Uterus (tissue), 4 donors: ENCODE results near the gene PODN. TPM values are rescaled to one million over a fixed set of nuclear protein-coding genes. Genes with fewer than 3 reads are reported as not detected.

ENCODE experiments used
- DNase-seq, 2 donors: peaks; one replicate each; pipeline ENCODE4 v3.0.0-alpha.2; 2019 to 2020
- H3K27ac ChIP-seq, 2 donors: fragments of 200-600 bp; sonication (generic); 1 replicate in 1 of 2; 2 replicates in 1 of 2; pipeline ENCODE4 v1.5.1; 2016 to 2018
- H3K27me3 ChIP-seq, 2 donors: fragments of 200-600 bp; sonication (generic); one replicate each; pipeline ENCODE4 v1.5.1; 2018 to 2019; ENCODE audit warnings: control low read depth in 1 of 2
- H3K36me3 ChIP-seq, 2 donors: fragments of 200-600 bp; sonication (generic); one replicate each; pipeline ENCODE4 v1.5.1; 2019; ENCODE audit warnings: control low read depth in 1 of 2
- H3K4me1 ChIP-seq, 2 donors: fragments of 200-600 bp; sonication (generic); one replicate each; pipeline ENCODE4 v1.5.1; 2018 to 2019; ENCODE audit warnings: control low read depth in 1 of 2
- H3K4me3 ChIP-seq, 2 donors: fragments of 200-600 bp; sonication (generic); 1 replicate in 1 of 2; 2 replicates in 1 of 2; pipeline ENCODE4 v1.5.1; 2018 to 2019; ENCODE audit warnings: mild to moderate bottlenecking in 1 of 2
- H3K9me3 ChIP-seq, 2 donors: fragments of 200-600 bp; sonication (generic); one replicate each; pipeline ENCODE4 v1.5.1; 2019; ENCODE audit warnings: control low read depth in 1 of 2
- POLR2A ChIP-seq, 2 donors: fragments of 450-650 bp; IDR thresholded peaks; one replicate each; pipeline ENCODE4 v1.6.1; 2016; ENCODE audit warnings: antibody characterized with exemption in 2 of 2, mild to moderate bottlenecking in 1 of 2, moderate library complexity in 1 of 2
- intact Hi-C: fragments of 100-400 bp; cut with DNase I; formaldehyde crosslinking; loops from one replicate; pipeline ENCODE4 v1.15.1; 2023; ENCODE audit warnings: low total_unique reads
- total RNA-seq, 4 donors: library from RNA; depleted of rRNA in 3 of 4; stranded (reverse); fragments of >200 nt in 3 of 4; gene quantifications; one replicate each; pipeline versions ENCODE4 v1.1.0 to v1.2.4, GENCODE V29; 2014 to 2023
- TF ChIP-seq, protein P1 (sequence below), 4 experiments: fragments of 200-600 bp in 2 of 4; fragments of 450-650 bp in 2 of 4; sonication (generic) in 2 of 4; IDR thresholded peaks; one replicate each; pipeline ENCODE4 v1.5.1; 2016 to 2019; ENCODE audit warnings: antibody characterized with exemption in 4 of 4, mild to moderate bottlenecking in 2 of 4, moderate library complexity in 1 of 4
- donor health status: DM: yes; HTN: yes; CAD: no.

Gene PODN
- total RNA-seq, 4 donors from 2014 or later, result 20.9 to 100 (median 71.8) TPM

DNA sequence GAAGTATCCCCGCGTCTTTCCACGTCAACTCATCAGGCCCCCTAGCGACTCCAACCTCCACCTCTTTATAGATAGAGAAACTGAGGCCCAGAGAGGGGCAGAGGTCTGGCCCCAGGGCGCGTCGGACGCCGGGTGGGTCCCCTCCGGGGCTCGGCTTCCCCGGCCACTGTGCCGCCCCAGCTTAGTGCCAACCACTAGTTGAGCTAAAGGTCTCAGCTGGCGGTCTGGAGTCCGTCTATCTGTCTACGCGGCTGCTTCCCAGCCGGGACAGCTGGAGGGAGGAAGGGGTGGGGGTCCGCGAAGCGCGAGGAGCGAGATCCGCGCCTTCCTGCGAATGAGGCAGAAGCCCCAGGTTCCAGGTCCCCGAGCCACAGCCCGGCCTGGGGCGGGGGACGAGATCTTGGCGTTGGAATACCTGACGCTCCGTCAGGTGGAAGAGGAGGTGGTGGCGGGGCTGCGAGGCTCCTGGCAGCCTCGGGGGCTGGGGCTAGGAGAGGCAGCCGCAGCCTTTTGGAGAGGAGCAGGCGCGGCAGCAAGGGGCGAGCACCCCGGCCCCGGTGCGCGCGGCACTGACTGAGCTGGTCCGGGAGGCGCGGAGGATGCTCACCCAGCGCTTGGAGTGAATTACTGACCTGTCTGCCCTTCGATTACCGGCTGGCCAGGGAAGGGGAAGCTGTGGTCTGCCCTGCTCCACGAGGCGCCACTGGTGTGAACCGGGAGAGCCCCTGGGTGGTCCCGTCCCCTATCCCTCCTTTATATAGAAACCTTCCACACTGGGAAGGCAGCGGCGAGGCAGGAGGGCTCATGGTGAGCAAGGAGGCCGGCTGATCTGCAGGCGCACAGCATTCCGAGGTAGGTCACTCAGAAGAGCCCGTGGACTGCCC, 937 bp downstream of the PODN start:
- Histone ChIP-seq H3K9me3 (no peaks in the 10 kb centered on the region), H3K36me3 (no peaks in the 10 kb centered on the region), H3K4me3 (peak overlapping the region; percentile 67 to 90), H3K27me3 (no peaks in the 10 kb centered on the region), H3K27ac (peak overlapping the region; percentile 84 to 88), H3K4me1 (peaks cover 2 to 3% of the 10 kb centered on the region in 2 donors)
- intact Hi-C loops, result loop anchor here (10.0 kb wide), 1 partner anchor 122 kb away; no protein-coding TSS in a partner anchor
- DNase-seq, result peak in 1 of 2 donors; percentile 33
- TF ChIP-seq, protein P1, sequence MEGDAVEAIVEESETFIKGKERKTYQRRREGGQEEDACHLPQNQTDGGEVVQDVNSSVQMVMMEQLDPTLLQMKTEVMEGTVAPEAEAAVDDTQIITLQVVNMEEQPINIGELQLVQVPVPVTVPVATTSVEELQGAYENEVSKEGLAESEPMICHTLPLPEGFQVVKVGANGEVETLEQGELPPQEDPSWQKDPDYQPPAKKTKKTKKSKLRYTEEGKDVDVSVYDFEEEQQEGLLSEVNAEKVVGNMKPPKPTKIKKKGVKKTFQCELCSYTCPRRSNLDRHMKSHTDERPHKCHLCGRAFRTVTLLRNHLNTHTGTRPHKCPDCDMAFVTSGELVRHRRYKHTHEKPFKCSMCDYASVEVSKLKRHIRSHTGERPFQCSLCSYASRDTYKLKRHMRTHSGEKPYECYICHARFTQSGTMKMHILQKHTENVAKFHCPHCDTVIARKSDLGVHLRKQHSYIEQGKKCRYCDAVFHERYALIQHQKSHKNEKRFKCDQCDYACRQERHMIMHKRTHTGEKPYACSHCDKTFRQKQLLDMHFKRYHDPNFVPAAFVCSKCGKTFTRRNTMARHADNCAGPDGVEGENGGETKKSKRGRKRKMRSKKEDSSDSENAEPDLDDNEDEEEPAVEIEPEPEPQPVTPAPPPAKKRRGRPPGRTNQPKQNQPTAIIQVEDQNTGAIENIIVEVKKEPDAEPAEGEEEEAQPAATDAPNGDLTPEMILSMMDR (IDR thresholded peaks at IDR 0.05), result no peak
- TF ChIP-seq POLR2A (IDR thresholded peaks at IDR 0.05), result no peak

DNA sequence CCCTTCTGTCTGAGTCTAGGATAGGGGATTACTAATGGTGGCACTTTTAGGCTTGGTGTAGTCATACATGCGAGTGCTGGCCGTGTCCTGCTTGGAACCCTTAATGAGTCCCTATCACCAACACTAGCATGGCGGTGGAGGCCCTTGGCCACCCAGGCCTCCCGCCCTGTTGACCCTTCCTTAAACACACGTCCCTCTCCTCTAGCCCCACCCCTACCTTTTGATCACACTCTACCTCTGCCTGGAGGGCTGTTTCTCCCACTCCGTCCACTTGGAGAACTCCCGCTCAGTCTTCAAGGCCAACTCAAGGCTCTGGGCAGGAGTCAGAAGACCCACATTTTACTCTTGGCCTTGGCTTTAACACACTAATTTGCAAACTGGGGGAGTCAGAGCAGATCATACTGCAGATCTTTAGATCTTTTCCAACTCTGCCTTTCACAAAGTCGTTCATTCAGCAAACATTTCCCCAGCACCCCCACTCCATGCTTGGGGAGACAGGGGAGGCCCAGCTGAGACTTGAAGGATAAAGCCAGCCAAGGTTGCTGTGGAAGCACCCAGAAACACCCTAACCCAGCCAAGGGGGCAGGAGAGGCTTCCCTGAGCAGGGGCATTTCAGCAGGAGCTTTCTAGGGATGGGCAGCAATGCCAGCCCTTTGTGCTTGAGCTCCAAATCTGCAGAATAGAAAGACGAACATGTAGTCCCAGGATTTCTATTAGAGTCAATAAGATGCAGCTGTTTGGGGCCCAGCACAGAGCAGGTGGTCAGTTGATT, 1.9 kb downstream of the PODN start:
- H3K4me1 ChIP-seq, result peaks cover 2 to 3% of the 10 kb centered on the region in 2 donors
- peak overlapping the region in 1 of 2 donors; percentile 90 for H3K4me3 ChIP-seq
- DNase-seq, result no peak
- no peaks in the 10 kb centered on the region for H3K9me3 ChIP-seq
- H3K36me3 ChIP-seq, result no peaks in the 10 kb centered on the region
- no peak for TF ChIP-seq POLR2A (IDR thresholded peaks at IDR 0.05)
- TF ChIP-seq, protein P1 (IDR thresholded peaks at IDR 0.05), result no peak
- no peaks in the 10 kb centered on the region for H3K27me3 ChIP-seq
- intact Hi-C loops, result loop anchor here (10.0 kb wide), 1 partner anchor 121 kb away; no protein-coding TSS in a partner anchor
- H3K27ac ChIP-seq, result peak overlapping the region; percentile 84 to 88

DNA sequence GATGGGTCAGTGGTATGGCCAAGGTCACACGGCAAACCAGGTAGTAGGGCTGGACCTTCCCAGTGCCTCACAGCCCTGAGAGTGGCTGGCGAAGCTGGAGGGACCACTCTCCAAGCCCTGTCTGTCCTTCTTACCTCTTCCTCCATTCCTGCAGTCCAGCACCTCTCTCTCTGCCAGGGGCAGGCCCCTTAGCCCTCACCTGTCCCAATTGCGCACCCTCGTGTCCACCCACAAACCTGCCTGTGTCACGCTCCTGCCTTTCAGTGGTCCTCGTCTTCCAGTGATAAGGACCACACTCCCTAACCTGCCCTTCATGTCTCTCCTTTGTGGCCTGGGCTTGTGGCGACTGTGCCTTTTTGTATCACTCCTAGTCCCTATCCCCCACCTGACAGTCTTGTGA, 3.4 kb downstream of the PODN start:
- TF ChIP-seq, protein P1 (IDR thresholded peaks at IDR 0.05), result no peak
- TF ChIP-seq POLR2A (IDR thresholded peaks at IDR 0.05), result no peak
- no peaks in the 10 kb centered on the region for H3K9me3 ChIP-seq
- peaks cover 2% of the 10 kb centered on the region in 2 donors for H3K4me1 ChIP-seq
- H3K4me3 ChIP-seq, result no peak overlapping the region
- intact Hi-C loops, result loop anchor here (10.0 kb wide), 1 partner anchor 119 kb away; no protein-coding TSS in a partner anchor
- no peaks in the 10 kb centered on the region for H3K36me3 ChIP-seq
- peak in 1 of 2 donors; percentile 15 for DNase-seq
- H3K27ac ChIP-seq, result no peak overlapping the region
- no peaks in the 10 kb centered on the region for H3K27me3 ChIP-seq

DNA sequence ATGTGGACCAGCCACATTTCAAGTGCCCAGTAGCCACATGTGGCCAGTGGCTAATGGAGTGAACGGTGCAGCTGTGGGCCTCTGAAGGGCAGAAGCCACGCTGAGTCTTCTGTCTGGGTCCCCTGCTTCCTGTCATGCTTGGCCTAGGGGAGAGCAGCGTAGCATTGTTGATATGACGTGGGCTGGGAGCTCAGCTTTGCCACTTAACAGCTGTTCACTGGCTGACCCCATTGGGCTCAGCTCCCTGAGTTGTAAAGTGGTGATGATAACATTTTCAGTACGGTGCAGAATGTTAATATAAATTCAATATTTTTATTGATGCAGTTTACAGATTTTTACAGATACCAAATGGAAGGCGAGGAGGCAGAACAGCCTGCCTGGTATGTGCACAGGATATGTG, 4.5 kb downstream of the PODN start:
- H3K27me3 ChIP-seq, result no peaks in the 10 kb centered on the region
- intact Hi-C loops, result loop anchor here (10.0 kb wide), 1 partner anchor 118 kb away; no protein-coding TSS in a partner anchor
- TF ChIP-seq, protein P1 (IDR thresholded peaks at IDR 0.05), result no peak
- no peak for TF ChIP-seq POLR2A (IDR thresholded peaks at IDR 0.05)
- H3K36me3 ChIP-seq, result no peaks in the 10 kb centered on the region
- H3K4me1 ChIP-seq, result peaks cover 0 to 2% of the 10 kb centered on the region in 2 donors
- no peak overlapping the region for H3K4me3 ChIP-seq
- peak overlapping the region in 1 of 2 donors; percentile 58 for H3K27ac ChIP-seq
- DNase-seq, result peak; percentile 10 to 14
- no peaks in the 10 kb centered on the region for H3K9me3 ChIP-seq
